Stimulated activated CD8-positive, alpha-beta memory T cell treated with anti-CD3 and anti-CD28 coated beads, Interleukin-12 subunit alpha, Interleukin-12 subunit beta, amount 100 ng/mL, for 24 hours (primary cell): ENCODE results near the gene TNRC6C.
"Not testable (repeated sequence)": the region's sequence is repeated elsewhere in the genome, so short reads cannot be mapped to it uniquely, and the experiment has no call there.

Experiments used
- DNase-seq: peaks from one replicate; pipeline ENCODE4 v3.0.0-alpha.2; 2020; ENCODE audit errors: extremely low read depth

TNRC6C gene

GRCh38 chr17:77929871-77930436 lies 28.5 kb upstream of the TNRC6C start:
- no peak for DNase-seq

GRCh38 chr17:77930780-77931768 lies 27.4 kb upstream of the TNRC6C start:
- no peak for DNase-seq

- DNase-seq = no peak
These were observed 24.6 kb upstream of the TNRC6C start for GRCh38 chr17:77933777-77934398.

GRCh38 chr17:77935121-77935571 lies 23.4 kb upstream of the TNRC6C start:
- DNase-seq = no peak

- not testable (repeated sequence) for DNase-seq
These were observed 22.8 kb upstream of the TNRC6C start for GRCh38 chr17:77935744-77936143.

- no peak for DNase-seq
These were observed 21.6 kb upstream of the TNRC6C start for GRCh38 chr17:77936881-77937280.

GRCh38 chr17:77941004-77941403 lies 17.5 kb upstream of the TNRC6C start:
- DNase-seq = no peak

- DNase-seq = no peak
These were observed 16.2 kb upstream of the TNRC6C start for GRCh38 chr17:77942112-77942988.

- DNase-seq = no peak
These were observed 14.5 kb upstream of the TNRC6C start for GRCh38 chr17:77943971-77944370.

- no peak for DNase-seq
These were observed 13.9 kb upstream of the TNRC6C start for GRCh38 chr17:77944390-77945222.

GRCh38 chr17:77946900-77947645 lies 11.4 kb upstream of the TNRC6C start:
- DNase-seq = no peak

- no peak for DNase-seq
These were observed 9.8 kb upstream of the TNRC6C start for GRCh38 chr17:77948690-77949114.

- no peak for DNase-seq
These were observed 7.4 kb upstream of the TNRC6C start for GRCh38 chr17:77951123-77951522.

GRCh38 chr17:77952368-77952767 lies 6.1 kb upstream of the TNRC6C start:
- DNase-seq = no peak

GRCh38 chr17:77957235-77957856 lies 1.2 kb upstream of the TNRC6C start:
- DNase-seq = no peak

GRCh38 chr17:77958716-77959125 lies 218 bp downstream of the TNRC6C start:
- DNase-seq = no peak

- DNase-seq = no peak
These were observed 823 bp downstream of the TNRC6C start for GRCh38 chr17:77959126-77959925.

GRCh38 chr17:77959926-77960521 lies 1.5 kb downstream of the TNRC6C start:
- DNase-seq = no peak
